ENCODE results near the gene RAB6B.

DNA sequence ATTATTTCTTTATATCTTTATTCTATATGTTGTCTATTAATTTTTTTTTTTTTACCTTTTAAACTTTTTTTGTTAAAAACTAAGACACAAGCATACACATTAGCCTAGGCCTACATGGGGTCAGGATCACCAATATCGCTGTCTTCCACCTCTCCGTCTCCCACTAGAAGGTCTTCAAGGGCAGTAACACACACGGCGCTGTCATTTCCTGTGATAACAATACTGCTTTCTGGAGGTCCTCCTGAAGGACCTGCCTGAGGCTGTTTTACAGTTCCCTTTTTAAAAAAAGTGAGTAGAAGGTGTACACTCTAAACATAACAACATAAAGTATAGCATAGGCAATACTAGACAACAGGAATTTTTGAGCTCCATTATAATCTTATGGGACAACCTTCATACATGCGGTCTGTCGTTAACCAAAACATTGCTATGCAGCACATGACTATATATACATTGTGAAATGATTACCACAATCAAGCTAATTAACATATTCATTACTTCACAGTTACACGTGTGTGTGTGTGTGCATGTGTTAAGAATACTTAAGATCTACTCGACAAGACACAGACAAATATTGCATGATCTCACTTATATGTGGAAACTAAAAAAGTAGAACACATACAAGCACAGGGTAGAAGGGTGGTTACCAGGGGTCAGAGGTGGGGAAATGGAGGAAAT, 20.8 kb downstream of the RAB6B start:
- TF ChIP-seq POLR2AphosphoS5 (IDR thresholded peaks at IDR 0.05; ENCODE audit: low read depth), result no peak
- TF ChIP-seq, protein P1, sequence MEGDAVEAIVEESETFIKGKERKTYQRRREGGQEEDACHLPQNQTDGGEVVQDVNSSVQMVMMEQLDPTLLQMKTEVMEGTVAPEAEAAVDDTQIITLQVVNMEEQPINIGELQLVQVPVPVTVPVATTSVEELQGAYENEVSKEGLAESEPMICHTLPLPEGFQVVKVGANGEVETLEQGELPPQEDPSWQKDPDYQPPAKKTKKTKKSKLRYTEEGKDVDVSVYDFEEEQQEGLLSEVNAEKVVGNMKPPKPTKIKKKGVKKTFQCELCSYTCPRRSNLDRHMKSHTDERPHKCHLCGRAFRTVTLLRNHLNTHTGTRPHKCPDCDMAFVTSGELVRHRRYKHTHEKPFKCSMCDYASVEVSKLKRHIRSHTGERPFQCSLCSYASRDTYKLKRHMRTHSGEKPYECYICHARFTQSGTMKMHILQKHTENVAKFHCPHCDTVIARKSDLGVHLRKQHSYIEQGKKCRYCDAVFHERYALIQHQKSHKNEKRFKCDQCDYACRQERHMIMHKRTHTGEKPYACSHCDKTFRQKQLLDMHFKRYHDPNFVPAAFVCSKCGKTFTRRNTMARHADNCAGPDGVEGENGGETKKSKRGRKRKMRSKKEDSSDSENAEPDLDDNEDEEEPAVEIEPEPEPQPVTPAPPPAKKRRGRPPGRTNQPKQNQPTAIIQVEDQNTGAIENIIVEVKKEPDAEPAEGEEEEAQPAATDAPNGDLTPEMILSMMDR (IDR thresholded peaks at IDR 0.05; ENCODE audit: insufficient read depth, low read length), result no peak
- TF ChIP-seq GABPA (IDR thresholded peaks at IDR 0.05; ENCODE audit: low read depth), result no peak
- no peak for TF ChIP-seq SPI1 (IDR thresholded peaks at IDR 0.05; ENCODE audit: borderline replicate concordance, low read depth)

Measured in HL-60 (cell line).